Left renal cortex interstitium (tissue), 4 donors: ENCODE data around the gene CAMKK1. TPM values are rescaled to one million over a fixed set of nuclear protein-coding genes. Genes with fewer than 3 reads are reported as not detected.

ENCODE experiments used
- DNase-seq, 4 donors: peaks; one replicate each; pipeline ENCODE4 v3.0.0-alpha.2; 2013; ENCODE audit warnings: low read depth in 4 of 4, low spot score in 2 of 4, missing footprints in 1 of 4
- polyA plus RNA-seq, 4 donors: library from polyadenylated mRNA; unstranded; fragments of 120-200 nt; gene quantifications; one replicate each; pipeline ENCODE4 v1.2.1, GENCODE V29; 2013; ENCODE audit not compliant: insufficient read length in 4 of 4

The CAMKK1 gene
- polyA plus RNA-seq, 4 donors: 4.6 to 5.7 (median 4.8) TPM

DNA sequence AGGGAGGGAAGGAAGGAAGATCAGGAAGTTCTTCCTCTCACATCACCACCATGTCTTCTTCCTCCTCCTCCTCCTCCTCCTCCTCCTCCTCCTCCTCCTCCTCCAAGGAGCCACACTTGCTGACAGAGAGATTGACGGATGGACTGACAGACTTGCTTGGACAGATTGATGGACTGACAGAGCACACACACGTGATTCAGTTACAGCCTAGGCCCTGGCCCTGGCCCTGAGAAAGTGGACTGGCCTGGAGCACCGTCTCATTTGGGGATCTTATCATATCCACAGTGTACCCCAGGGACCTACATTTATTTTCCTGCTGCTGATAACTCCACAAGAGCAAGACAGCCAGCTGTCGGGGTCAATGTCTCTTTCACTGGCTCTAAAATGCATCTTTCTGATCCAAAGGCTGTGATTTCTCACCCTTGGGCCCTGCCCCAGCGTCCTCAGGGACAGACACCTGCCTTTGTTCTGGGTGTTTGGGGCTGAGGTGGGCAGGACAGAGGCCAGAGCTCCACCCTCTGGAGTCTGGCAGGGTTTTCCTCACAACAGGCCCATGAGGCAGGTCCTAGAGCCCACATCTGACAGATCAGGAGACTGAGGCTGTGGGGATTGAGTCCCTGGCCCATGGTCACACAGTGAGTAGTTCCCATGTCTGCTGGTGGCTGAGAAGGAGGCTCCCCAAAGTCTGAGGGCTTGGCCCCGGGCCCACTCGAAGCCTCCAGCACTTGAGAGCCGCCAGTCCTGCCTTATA lies 25.7 kb upstream of the CAMKK1 start:
- no peak for DNase-seq

GRCh38 chr17:3917391-3917931 lies 24.6 kb upstream of the CAMKK1 start:
- DNase-seq: no peak

DNA sequence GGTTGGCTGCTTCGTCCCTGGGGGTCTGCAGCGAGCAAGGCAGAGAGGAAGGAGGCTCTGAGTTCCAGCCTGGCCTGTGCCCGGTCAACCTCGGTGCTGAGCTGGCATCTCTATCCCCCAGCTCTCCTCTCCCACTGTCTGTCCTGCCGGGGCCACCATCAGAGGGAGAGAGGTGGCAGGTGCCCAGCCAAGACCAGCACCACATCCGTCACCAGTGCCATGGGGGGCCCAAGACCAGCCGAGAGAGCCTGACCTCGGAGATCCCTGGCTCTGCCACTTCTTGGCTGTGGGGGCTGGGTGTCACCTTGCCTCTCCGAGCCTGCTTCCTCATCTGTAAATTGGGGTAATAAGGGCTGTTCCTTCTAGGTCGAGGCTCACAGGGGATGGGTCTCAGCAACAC lies 24.0 kb upstream of the CAMKK1 start:
- DNase-seq: no peak

- no peak for DNase-seq
These were observed 23.3 kb upstream of the CAMKK1 start, which contains the start of gene P2RX1 for GRCh38 chr17:3915995-3916696. Gene P2RX1, minus strand, starts transcription at chr17:3916465. Its CDS starts 240 bp downstream, at chr17:3916225.

DNA sequence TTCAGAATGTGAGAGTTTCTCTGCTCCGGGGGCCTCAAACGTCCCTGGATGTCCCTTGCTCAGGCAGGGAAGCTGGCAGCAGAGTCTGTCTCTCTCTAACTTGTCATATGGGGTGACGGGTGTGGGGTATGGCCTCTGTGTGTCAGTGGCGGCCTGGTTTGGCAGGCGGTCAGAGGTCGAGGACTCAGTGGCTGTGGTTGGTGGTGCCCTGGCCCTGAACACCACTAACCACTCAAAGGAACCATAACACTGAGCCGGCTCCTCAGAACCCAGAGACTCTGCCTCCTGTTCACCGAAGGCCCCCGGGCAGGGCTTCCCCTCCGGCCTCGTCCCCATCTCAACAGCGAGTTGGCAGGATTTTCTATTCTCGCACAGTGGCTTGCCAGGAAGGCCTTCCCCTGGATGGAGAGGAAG lies 22.7 kb upstream of the CAMKK1 start:
- DNase-seq: no peak

DNA sequence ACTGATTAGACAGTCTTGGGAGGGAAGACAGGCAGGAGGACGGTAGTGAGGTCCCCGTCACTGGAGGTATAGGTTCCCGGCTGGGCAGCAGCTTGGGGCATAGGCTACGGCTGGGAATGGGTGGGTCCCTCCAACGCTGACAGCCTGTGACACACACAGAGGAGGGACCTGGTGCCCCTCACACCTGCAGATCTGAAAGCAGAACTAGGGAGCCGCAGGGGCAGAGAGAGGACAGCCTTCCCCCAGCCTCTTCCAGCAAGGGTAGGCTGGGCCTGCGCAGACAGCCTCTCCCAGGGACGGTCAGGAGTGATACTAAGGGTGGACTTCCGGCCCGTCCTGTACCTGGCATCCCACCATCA lies 21.4 kb upstream of the CAMKK1 start:
- DNase-seq: no peak

GRCh38 chr17:3913531-3914311 lies 20.9 kb upstream of the CAMKK1 start:
- no peak for DNase-seq

DNA sequence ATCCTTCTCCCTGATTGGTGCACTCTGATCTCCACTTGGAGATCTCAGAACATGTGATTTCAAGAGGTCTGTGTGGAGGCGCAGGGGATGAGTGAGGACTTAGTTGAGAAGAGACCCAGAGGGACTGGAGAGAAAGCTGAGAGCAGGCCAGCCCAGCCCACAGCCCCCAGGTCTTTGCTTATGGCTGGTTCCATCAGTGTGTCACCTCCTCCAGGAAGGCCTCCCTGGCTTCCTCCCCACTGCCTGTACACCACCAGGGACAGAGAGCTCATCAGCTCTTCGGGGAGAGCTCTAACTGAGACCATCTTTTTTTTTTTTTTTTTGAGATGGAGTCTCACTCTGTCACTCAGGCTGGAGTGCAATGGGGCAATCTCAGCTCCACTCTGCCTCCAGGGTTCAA lies 20.0 kb upstream of the CAMKK1 start:
- no peak for DNase-seq

DNA sequence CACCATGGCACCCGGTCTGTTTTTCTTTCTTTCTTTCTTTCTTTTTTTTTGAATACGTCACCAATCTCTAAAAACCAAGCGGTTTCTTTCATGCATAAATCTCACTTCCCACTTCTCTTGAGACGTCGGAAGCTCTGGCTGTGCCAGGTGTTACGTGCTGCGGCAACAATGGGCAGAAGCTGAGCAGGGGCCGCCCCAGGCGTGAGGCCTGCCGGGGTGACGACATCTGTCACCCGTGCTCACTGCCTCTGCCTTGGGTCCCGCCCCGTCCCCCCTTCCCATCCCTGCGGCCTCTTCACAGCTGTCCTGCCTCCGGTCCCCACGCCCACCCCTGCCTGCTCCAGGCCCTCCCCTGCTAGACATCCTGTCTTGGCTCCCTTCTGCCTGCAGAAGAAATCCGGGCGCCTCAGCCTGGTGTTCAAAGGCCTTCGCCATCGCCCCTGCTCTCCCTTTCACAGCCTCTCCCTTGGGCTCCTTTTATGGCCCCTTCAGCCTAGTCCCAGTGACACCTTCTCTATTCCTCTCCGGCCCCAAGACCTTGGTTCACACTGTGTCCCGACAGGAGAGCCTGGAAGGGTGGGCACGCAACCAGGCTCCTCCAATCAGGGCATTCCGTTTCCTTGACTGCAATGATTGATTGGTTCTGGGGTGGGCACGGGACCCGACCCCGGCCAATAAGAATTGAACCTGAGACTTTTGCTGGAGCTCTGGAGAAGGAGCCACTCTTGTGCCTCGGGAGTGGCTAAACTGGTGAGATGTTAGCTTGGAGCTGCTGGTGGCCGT lies 18.6 kb upstream of the CAMKK1 start:
- DNase-seq: no peak

DNA sequence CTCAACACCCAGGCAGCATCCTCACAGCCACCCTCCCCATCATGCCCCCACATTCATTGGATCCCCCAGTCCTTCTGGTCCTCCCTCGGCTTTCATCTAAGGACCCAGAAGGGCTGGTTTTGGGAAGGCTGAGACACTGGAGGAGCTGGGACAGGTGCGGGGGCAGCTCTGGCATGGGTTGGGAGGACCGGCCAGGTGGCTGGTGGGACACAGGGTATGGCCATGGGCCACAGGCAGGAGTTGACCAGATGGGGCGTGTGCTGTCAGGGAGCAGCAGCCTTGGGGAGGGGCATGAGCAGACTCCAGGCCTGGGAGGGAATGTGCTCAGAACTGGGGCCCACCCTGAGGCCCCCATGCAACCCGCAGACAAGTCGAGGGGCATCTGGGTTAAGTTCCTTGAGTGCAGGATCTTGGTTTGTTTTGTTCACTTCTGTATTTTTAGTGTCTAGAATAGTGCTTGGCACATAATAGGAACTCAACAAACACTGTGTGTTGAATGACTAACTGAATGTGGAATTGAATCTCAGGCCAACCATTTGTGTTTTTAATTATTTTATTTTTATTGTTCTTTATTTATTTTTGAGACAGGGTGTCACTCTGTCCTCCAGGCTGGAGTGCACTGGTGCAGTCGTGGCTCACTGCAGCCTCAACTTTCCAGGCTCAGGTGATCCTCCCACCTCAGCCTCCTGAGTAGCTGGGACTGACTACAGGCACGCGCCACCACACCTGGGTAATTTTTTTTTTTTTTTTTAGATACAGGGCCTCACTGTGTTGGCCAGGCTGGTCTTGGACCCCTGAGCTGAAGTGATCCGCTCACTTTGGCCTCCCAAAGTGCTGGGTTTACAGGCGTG lies 17.8 kb upstream of the CAMKK1 start:
- no peak for DNase-seq

DNA sequence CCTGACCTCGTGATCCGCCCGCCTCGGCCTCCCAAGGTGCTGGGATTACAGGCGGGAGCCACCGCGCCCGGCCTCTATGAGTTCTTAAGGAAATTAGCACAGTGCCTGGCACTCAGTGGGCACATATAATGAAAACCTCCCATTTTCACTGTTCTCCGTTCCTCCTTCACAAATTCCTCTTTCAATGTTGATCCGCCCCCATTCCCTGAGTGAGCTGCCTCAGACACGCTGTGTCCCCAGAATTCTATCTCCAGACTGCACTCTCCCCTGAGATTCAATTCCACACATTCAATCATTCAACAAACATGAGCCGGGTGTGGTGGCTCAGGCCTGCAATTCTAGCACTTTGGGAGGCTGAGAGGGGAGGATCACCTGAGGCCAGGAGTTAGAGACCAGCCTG lies 16.4 kb upstream of the CAMKK1 start:
- DNase-seq: no peak

DNA sequence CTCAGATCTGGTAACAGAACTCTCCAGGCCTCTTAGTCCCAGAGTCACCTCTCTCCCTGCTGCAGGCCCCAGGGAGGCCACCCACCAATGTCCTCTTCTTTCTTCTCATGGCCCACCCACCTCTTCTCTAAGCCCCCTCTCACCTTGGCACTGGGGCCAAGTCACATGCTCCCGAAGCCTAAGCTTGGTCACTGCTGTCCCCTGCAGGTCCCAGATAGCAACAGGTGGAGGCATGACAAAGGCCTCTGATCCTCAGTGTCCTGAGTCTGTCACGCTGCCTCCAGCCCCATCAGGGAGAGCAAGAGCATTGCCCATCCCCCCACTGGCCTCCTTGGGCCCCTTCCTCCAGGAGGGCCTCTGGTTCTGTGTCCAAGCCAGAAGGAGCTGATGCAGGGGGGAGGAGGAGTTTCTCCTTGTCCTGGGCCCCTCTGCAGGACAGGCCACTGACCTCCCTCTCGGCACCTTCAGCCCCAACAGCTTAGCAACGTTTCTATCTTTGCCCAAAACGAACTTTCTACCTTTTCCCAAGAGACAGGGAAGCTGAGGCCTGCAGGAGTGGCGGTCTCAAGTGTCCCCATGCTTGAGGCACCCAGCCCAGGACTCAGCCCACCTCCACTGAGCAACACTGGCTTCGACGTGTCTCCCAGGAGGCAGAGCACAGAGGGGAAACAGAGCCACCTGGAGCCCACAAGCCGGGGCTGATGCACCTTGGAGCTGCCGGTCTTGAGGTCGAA lies 14.8 kb upstream of the CAMKK1 start:
- no peak for DNase-seq

DNA sequence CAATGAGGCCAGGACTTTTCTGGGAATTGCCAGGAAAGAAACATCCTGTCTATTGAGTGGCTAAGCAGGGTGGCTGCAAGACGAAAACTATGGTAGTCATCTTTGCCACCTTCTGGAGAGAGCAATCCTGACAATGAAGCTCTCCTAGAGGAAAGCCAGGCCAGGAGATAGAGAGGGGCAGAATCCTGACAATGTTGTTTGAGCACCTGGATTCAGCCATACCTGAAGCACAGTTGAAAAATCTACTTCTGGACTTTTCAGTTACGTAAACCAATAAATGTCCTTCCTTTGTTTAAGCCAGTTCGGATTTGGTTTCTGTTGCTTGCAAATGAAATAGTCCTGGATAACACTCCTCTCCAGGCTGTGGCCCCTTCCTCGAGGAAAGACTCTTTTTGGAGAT lies 14.0 kb upstream of the CAMKK1 start:
- no peak for DNase-seq

DNA sequence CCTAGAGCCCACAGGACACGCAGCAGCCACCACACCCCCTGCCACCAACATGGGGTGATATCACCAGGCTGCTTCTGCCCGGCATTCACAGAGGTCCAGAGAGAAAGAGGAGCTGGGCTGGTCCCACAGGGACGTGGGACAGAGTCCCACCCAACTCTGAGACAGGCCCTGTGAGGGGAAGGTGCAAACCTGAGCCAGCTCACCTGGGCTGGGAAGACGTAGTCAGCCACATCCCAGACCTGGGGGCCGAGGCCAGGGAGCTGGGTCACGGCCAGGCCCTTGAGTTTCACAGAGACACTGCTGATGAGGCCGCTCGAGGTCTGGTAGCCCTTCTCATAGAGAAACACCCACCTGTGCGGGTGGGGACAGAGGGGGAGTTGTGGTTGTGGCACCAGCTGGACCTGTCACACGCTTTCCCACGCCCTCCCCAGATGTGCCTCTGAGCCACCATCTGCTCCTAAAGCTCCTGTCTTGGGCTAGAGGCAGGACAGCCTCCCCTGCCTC lies 12.2 kb upstream of the CAMKK1 start:
- DNase-seq: no peak

DNA sequence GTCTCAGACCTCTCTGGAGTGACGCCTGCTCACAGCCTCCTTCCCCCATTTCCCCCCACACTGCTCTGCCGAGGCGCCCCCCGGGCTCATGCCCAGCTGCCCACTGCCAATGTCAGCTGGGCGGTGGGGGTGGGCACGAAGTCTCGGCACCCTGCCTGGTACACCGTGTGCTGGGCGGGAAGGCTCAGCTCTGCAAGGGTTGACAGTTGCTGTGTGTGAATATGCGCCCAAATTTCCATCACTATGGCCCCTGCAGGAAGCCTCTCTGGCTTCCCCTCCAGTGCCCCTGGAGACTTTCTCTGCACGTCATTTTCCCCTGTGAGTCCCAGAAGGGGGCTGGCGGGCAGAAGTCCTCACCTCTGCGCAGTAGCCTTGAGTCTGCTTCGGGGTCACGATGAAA lies 11.6 kb upstream of the CAMKK1 start:
- no peak for DNase-seq

GRCh38 chr17:3903881-3904290 lies 11.0 kb upstream of the CAMKK1 start:
- no peak for DNase-seq

- no peak for DNase-seq
These were observed 10.4 kb upstream of the CAMKK1 start for GRCh38 chr17:3903051-3903825.

- no peak for DNase-seq
These were observed 7.8 kb upstream of the CAMKK1 start for GRCh38 chr17:3900646-3901045.
